Neuronal stem cell (in vitro differentiated cells): Measurements from ENCODE around the gene USP11.

Source experiments
- DNase-seq: peaks from one replicate; pipeline ENCODE4 v3.0.0-alpha.2; 2013; ENCODE audit warnings: low spot score
- H2AFZ ChIP-seq: one replicate; pipeline ENCODE4 v1.6.1; 2013; ENCODE audit warnings: mild to moderate bottlenecking, low read length, inconsistent platforms
- H2AK5ac ChIP-seq: 2 replicates; pipeline ENCODE4 v1.6.1; 2013; ENCODE audit warnings: low read depth, mild to moderate bottlenecking, inconsistent platforms, low read length, moderate library complexity, mixed read lengths
- H2BK120ac ChIP-seq: 2 replicates; pipeline ENCODE4 v1.6.1; 2013; ENCODE audit warnings: low read depth, mild to moderate bottlenecking, inconsistent platforms, low read length, moderate library complexity, mixed read lengths
- H2BK12ac ChIP-seq: one replicate; pipeline ENCODE4 v1.6.1; 2013; ENCODE audit warnings: low read length, inconsistent platforms
- H2BK15ac ChIP-seq: 2 replicates; pipeline ENCODE4 v1.6.1; 2013; ENCODE audit warnings: mild to moderate bottlenecking, low read length, inconsistent platforms, mixed read lengths
- H2BK5ac ChIP-seq: one replicate; pipeline ENCODE4 v1.6.1; 2013; ENCODE audit warnings: inconsistent platforms, mild to moderate bottlenecking, low read length, moderate library complexity
- H3K14ac ChIP-seq: one replicate; pipeline ENCODE4 v1.6.1; 2013; ENCODE audit warnings: low read length, inconsistent platforms
- H3K18ac ChIP-seq: 2 replicates; pipeline ENCODE4 v1.6.1; 2013; ENCODE audit warnings: low read length, inconsistent platforms
- H3K23ac ChIP-seq: 2 replicates; pipeline ENCODE4 v1.6.1; 2013; ENCODE audit warnings: low read depth, mild to moderate bottlenecking, mixed read lengths, low read length, inconsistent platforms; ENCODE audit not compliant: poor library complexity
- H3K27ac ChIP-seq: replicated peaks from 3 replicates; pipeline ENCODE4 v1.5.1; 2013; ENCODE audit warnings: low read length, inconsistent platforms
- H3K27me3 ChIP-seq, 3 experiments: 2 replicates each; pipeline ENCODE4 v1.6.1; 2013; ENCODE audit warnings: low read length in 3 of 3, mild to moderate bottlenecking in 2 of 3, inconsistent platforms in 1 of 3, low read depth in 1 of 3, mixed read lengths in 1 of 3, moderate library complexity in 1 of 3; ENCODE audit not compliant: control insufficient read depth in 3 of 3, insufficient read depth in 3 of 3
- H3K36me3 ChIP-seq, 2 donors: replicated peaks in 1 of 2; 2 replicates each; pipeline ENCODE4 v1.6.1; 2013; ENCODE audit warnings: low read length in 2 of 2; ENCODE audit not compliant: control insufficient read depth in 2 of 2, insufficient read depth in 2 of 2
- H3K4ac ChIP-seq: 2 replicates; pipeline ENCODE4 v1.6.1; 2013; ENCODE audit warnings: inconsistent platforms, mild to moderate bottlenecking, low read length, moderate library complexity
- H3K4me1 ChIP-seq, 2 donors: 1 replicate in 1 of 2; 2 replicates in 1 of 2; pipeline ENCODE4 v1.6.1; 2013; ENCODE audit warnings: low read length in 2 of 2, low read depth in 1 of 2; ENCODE audit not compliant: control insufficient read depth in 2 of 2, insufficient read depth in 1 of 2
- H3K4me2 ChIP-seq: one replicate; pipeline ENCODE4 v1.6.1; 2013; ENCODE audit warnings: mild to moderate bottlenecking, low read length, inconsistent platforms; ENCODE audit not compliant: insufficient read depth, poor library complexity, severe bottlenecking
- H3K4me3 ChIP-seq, 2 donors: 2 replicates each; pipeline ENCODE4 v1.5.1; 2013; ENCODE audit warnings: low read length in 2 of 2, mild to moderate bottlenecking in 2 of 2, inconsistent platforms in 1 of 2, moderate library complexity in 1 of 2
- H3K79me1 ChIP-seq: one replicate; pipeline ENCODE4 v1.6.1; 2013; ENCODE audit warnings: low read depth, mild to moderate bottlenecking, inconsistent platforms, low read length, moderate library complexity
- H3K9ac ChIP-seq: one replicate; pipeline ENCODE4 v1.6.1; 2013; ENCODE audit warnings: mild to moderate bottlenecking, low read depth, low read length, inconsistent platforms; ENCODE audit not compliant: poor library complexity
- H3K9me3 ChIP-seq, 2 donors: replicated peaks in 1 of 2; 2 replicates each; pipeline versions ENCODE3 to v1.6.1; 2013; ENCODE audit warnings: low read length in 2 of 2, mild to moderate bottlenecking in 2 of 2, inconsistent platforms in 1 of 2, low read depth in 1 of 2, mixed read lengths in 1 of 2, moderate library complexity in 1 of 2; ENCODE audit not compliant: control insufficient read depth in 2 of 2, insufficient read depth in 1 of 2
- H4K8ac ChIP-seq: one replicate; pipeline ENCODE4 v1.6.1; 2013; ENCODE audit warnings: low read depth, mild to moderate bottlenecking, inconsistent platforms, low read length, moderate library complexity
- H4K91ac ChIP-seq: one replicate; pipeline ENCODE4 v1.6.1; 2013; ENCODE audit warnings: low read length, low read depth, mild to moderate bottlenecking, inconsistent platforms; ENCODE audit not compliant: poor library complexity
- WGBS, 2 donors: extraction: QIAGEN DNeasy Blood & Tissue Kit; methylation state at CpG; one replicate each; pipeline ENCODE4 v1.1.7; 2013; ENCODE audit warnings: missing lambda C conversion rate in 2 of 2, mixed read lengths in 1 of 2; ENCODE audit not compliant: insufficient read length in 2 of 2, insufficient replicate concordance in 1 of 2; ENCODE audit errors: extremely low coverage in 2 of 2; 5-methylcytosine and 5-hydroxymethylcytosine counted together

USP11 gene

DNA sequence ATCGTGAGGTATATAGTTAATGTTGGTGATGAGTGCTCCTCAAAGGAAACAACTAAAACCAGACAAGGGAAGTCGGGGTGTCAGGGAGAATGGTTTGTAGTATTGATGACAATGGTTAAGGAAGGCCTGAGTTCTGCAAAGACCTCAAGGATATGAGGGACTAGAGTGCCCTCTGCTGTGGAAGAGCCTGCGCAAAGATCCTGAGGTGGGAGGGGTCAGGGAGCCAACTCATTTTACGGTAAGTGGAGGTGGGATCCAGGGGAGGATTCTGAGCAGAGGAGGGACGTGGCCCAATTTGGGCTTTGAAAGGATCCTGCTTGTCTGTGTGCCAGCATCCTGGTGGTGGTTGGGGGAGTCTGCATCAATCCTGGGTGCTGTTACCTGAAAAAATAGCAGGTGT, 27.8 kb upstream of the USP11 start:
- Histone ChIP-seq H3K9ac (no peak overlapping the region), H3K4me3 (no peak overlapping the region), H4K8ac (no peak overlapping the region), H2BK120ac (no peak overlapping the region), H3K9me3 (no peaks in the 10 kb centered on the region), H3K14ac (no peak overlapping the region), H3K23ac (no peak overlapping the region), H3K4ac (no peak overlapping the region), H4K91ac (no peak overlapping the region), H3K79me1 (peaks cover 10% of the 10 kb centered on the region), H2BK12ac (no peak overlapping the region), H3K4me2 (no peak overlapping the region), H3K27me3 (no peaks in the 10 kb centered on the region), H2AK5ac (no peak overlapping the region), H2BK5ac (no peak overlapping the region), H2BK15ac (no peak overlapping the region), H3K4me1 (no peaks in the 10 kb centered on the region), H3K18ac (no peak overlapping the region), H3K36me3 (peaks cover 69 to 99% of the 10 kb centered on the region in 2 donors), H2AFZ (no peak overlapping the region), H3K27ac (no peak overlapping the region)
- no peak for DNase-seq
- WGBS, 2 donors, result no CpG with 5 or more reads among the region's 5 CpGs

DNA sequence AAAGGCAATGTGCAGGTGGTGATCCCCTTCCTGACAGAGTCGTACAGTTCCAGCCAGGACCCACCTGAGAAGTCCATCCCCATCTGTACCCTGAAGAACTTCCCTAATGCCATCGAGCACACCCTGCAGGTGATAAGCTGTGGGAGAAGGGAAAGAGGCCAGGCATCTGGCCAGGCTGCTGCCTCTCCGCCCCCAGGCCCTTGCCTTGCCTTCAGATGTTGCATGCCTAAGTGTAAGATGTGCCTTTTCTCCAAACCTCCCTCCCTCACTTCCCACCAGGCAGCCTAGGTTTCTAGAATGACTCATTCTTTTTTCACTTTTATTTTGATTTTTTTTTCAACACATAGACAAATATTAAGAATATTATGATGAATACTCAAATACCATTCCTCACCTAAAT, 26.5 kb upstream of the USP11 start:
- H3K4me2 ChIP-seq, result no peak overlapping the region
- H2BK5ac ChIP-seq, result no peak overlapping the region
- no peak overlapping the region for H2BK120ac ChIP-seq
- peak overlapping the region; percentile 50 for H3K9ac ChIP-seq
- no peak overlapping the region for H3K4ac ChIP-seq
- H2BK12ac ChIP-seq, result no peak overlapping the region
- no CpG with 5 or more reads among the region's 3 CpGs for WGBS, 2 donors
- H3K36me3 ChIP-seq, result peaks cover 67 to 99% of the 10 kb centered on the region in 2 donors
- no peak overlapping the region for H3K27ac ChIP-seq
- H3K4me3 ChIP-seq, result no peak overlapping the region
- no peak overlapping the region for H3K23ac ChIP-seq
- no peak overlapping the region for H4K91ac ChIP-seq
- peaks cover 0 to 4% (median 0%) of the 10 kb centered on the region in 3 experiments for H3K27me3 ChIP-seq
- H3K14ac ChIP-seq, result no peak overlapping the region
- H3K4me1 ChIP-seq, result no peaks in the 10 kb centered on the region
- no peak overlapping the region for H2AFZ ChIP-seq
- no peak for DNase-seq
- H2BK15ac ChIP-seq, result no peak overlapping the region
- H2AK5ac ChIP-seq, result no peak overlapping the region
- peaks cover 4% of the 10 kb centered on the region for H3K79me1 ChIP-seq
- peak overlapping the region; percentile 43 for H4K8ac ChIP-seq
- no peaks in the 10 kb centered on the region for H3K9me3 ChIP-seq
- H3K18ac ChIP-seq, result no peak overlapping the region

- H2BK15ac ChIP-seq, result no peak overlapping the region
- H3K4me1 ChIP-seq, result no peaks in the 10 kb centered on the region
- H2AFZ ChIP-seq, result no peak overlapping the region
- peaks cover 68 to 99% of the 10 kb centered on the region in 2 donors for H3K36me3 ChIP-seq
- H2BK12ac ChIP-seq, result no peak overlapping the region
- no peak overlapping the region for H3K4me2 ChIP-seq
- no peak overlapping the region for H3K4me3 ChIP-seq
- H3K79me1 ChIP-seq, result peaks cover 3% of the 10 kb centered on the region
- H3K18ac ChIP-seq, result no peak overlapping the region
- H4K8ac ChIP-seq, result no peak overlapping the region
- no CpG with 5 or more reads among the region's 12 CpGs for WGBS, 2 donors
- H4K91ac ChIP-seq, result no peak overlapping the region
- H2BK120ac ChIP-seq, result no peak overlapping the region
- no peak overlapping the region for H3K14ac ChIP-seq
- no peak overlapping the region for H3K23ac ChIP-seq
- H3K4ac ChIP-seq, result no peak overlapping the region
- no peak for DNase-seq
- H3K9me3 ChIP-seq, result no peaks in the 10 kb centered on the region
- H3K9ac ChIP-seq, result no peak overlapping the region
- no peak overlapping the region for H2AK5ac ChIP-seq
- H2BK5ac ChIP-seq, result no peak overlapping the region
- H3K27me3 ChIP-seq, result peaks cover 0 to 4% (median 0%) of the 10 kb centered on the region in 3 experiments
- no peak overlapping the region for H3K27ac ChIP-seq
Measured at GRCh38 chrX:47208108-47208507, 24.7 kb upstream of the USP11 start.

DNA sequence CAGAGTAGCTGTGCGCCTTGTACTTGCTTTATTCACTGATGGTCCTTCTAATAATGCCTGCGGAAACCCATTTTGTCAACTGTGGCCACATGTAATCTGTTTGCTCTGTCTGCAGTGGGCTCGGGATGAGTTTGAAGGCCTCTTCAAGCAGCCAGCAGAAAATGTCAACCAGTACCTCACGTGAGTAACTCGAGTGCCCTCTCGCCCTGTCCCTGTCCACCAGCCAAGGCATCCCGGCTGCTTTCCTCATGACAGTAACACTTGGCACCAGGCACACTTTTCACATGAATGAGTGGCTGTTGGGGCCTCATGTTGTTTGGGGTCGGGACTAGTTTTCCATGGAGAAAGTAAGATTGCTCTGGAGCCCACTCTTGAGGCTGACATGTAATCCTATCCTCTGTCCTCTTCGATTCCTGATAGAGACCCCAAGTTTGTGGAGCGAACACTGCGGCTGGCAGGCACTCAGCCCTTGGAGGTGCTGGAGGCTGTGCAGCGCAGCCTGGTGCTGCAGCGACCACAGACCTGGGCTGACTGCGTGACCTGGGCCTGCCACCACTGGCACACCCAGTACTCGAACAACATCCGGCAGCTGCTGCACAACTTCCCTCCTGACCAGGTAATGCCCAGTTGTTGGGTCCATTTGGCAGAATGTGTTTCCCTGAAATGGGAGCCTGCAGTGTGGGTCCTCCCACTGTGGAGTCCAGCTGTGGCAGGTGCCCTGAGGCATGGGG, 23.1 kb upstream of the USP11 start:
- no CpG with 5 or more reads among the region's 16 CpGs for WGBS, 2 donors
- H3K18ac ChIP-seq, result no peak overlapping the region
- peaks cover 0 to 4% (median 0%) of the 10 kb centered on the region in 3 experiments for H3K27me3 ChIP-seq
- H3K4ac ChIP-seq, result no peak overlapping the region
- no peak overlapping the region for H2AK5ac ChIP-seq
- no peak overlapping the region for H3K9ac ChIP-seq
- no peaks in the 10 kb centered on the region for H3K4me1 ChIP-seq
- H3K79me1 ChIP-seq, result peaks cover 3% of the 10 kb centered on the region
- H3K14ac ChIP-seq, result no peak overlapping the region
- DNase-seq, result no peak
- no peak overlapping the region for H3K4me3 ChIP-seq
- H3K36me3 ChIP-seq, result peaks cover 72 to 99% of the 10 kb centered on the region in 2 donors
- no peak overlapping the region for H4K8ac ChIP-seq
- no peak overlapping the region for H2BK120ac ChIP-seq
- no peak overlapping the region for H2BK12ac ChIP-seq
- H4K91ac ChIP-seq, result no peak overlapping the region
- H2BK5ac ChIP-seq, result no peak overlapping the region
- no peak overlapping the region for H3K4me2 ChIP-seq
- no peaks in the 10 kb centered on the region for H3K9me3 ChIP-seq
- H2AFZ ChIP-seq, result no peak overlapping the region
- no peak overlapping the region for H2BK15ac ChIP-seq
- no peak overlapping the region for H3K23ac ChIP-seq
- no peak overlapping the region for H3K27ac ChIP-seq
